Measurements from ENCODE around the gene ETAA1.

The ETAA1 gene

DNA sequence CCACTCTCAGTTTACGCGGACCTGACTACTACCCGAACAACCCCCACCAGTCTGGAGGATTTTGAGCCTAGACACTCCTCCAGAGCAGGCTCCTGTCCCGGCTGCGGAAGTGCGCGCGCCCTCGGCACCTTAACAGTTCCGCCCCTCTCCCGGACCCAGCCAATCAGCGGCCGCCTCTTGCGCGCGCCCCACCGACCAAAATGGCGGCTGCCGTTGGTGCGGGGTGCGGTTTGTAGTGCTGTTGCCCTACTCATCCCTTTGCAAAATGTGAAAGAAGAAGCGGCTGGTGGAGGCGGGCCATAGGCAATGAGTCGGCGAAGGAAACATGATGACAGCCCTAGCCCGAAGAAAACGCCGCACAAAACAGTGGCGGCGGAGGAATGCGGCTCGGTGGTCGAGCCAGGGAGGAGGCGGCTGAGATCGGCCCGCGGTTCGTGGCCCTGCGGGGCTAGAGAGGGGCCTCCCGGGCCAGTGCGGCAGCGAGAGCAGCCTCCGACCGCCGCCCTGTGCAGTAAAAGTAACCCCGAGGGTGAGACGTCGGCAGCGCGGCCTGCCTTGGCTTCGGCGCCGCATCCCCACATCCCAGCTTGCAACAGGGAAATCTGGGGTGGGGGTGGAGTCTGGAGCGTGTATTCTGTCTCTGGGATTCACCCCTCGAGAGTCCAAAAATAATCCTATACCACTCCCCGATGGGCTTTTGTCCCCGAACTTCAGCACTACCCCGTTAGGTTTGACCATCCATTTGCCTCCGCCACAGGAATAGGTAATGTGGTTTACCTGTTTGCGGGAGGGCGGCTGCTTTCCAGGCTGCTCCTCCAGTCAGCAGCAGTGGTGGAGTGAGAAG, at the start of gene ETAA1:
TSS of gene ETAA1 (plus strand) at position 191 of the 844 bp plus-strand sequence. CDS start at position 307, 116 bp downstream.
- H3K4me3 ChIP-seq, result peak within 1 kb of the TSS; percentile 97
- TF ChIP-seq, protein P1, sequence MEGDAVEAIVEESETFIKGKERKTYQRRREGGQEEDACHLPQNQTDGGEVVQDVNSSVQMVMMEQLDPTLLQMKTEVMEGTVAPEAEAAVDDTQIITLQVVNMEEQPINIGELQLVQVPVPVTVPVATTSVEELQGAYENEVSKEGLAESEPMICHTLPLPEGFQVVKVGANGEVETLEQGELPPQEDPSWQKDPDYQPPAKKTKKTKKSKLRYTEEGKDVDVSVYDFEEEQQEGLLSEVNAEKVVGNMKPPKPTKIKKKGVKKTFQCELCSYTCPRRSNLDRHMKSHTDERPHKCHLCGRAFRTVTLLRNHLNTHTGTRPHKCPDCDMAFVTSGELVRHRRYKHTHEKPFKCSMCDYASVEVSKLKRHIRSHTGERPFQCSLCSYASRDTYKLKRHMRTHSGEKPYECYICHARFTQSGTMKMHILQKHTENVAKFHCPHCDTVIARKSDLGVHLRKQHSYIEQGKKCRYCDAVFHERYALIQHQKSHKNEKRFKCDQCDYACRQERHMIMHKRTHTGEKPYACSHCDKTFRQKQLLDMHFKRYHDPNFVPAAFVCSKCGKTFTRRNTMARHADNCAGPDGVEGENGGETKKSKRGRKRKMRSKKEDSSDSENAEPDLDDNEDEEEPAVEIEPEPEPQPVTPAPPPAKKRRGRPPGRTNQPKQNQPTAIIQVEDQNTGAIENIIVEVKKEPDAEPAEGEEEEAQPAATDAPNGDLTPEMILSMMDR (IDR thresholded peaks at IDR 0.05), result no peak
- H3K27ac ChIP-seq, result peak within 1 kb of the TSS; percentile 90 to 97
- peak; percentile 93 for DNase-seq (ENCODE audit: low spot score)

DNA sequence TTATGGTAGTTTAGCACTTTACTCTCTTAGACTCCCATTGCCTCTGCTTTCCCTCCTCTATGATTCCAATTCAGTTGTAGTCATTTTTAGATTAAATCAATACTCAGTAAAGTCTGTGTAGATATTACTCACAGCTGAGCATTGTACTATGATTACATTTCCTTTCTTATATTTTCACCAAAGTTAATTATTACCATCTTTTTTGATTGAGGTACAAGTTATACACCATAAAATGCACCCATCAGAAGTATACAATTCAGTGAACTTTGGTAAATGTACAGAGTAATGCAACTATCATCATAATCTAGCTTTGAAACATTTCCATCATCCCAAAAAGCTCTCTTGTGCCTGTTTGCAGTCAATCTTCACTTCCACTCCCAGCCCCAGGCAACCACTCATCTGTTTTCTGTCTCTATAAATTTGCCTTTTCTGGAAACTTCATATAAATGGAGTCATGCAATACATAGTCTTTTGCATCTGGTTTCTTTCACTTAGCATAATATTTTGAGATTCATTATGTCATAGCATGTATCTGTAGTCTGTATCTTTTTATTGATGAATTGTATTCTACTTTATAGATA, 30.2 kb upstream of the ETAA1 start:
- no peak overlapping the region for H3K4me3 ChIP-seq
- H3K27ac ChIP-seq, result no peak overlapping the region
- DNase-seq (ENCODE audit: low spot score), result no peak
- TF ChIP-seq, protein P1 (IDR thresholded peaks at IDR 0.05), result no peak

DNA sequence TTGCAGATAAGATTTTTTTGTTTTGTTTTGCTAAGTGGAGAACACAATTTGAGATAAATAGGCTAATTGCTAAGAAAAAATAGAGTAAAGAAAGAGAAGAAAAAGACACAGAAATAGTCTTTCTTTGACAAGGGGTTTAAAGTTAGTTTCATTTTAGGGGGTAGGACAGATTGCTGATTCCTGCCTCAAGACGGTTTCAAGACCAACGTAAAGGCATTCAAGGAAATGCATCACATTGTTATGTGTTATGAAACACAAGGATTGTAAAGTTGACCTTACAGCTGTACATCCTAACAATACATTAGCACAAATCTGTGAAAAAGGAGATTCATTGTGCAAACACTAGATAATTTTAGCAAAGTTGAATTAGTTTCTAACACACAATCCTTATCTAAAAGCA, 22.7 kb upstream of the ETAA1 start:
- Histone ChIP-seq H3K27ac (no peak overlapping the region), H3K4me3 (peak overlapping the region; percentile 42)
- TF ChIP-seq, protein P1 (IDR thresholded peaks at IDR 0.05), result no peak
- no peak for DNase-seq (ENCODE audit: low spot score)

DNA sequence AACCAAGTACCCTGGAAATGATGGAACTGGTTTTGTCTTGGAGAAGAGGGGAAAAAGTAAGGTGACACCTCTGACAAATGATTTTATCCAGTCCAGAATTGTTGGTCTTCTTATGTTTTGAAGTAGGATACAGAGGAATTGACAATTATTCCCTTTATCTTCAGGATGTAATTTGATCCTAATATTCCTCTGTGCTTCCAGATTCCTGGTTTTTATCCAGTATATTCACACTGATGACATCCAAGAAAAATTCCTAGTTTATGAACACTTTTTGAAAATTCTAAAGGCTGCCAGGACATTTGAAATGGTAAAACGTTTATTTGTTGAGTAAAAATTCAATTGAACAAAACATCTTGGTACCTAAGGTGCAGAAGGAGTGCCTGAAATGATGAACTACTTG, 22.2 kb upstream of the ETAA1 start:
- DNase-seq (ENCODE audit: low spot score), result no peak
- TF ChIP-seq, protein P1 (IDR thresholded peaks at IDR 0.05), result no peak
- H3K27ac ChIP-seq, result no peak overlapping the region
- peak overlapping the region; percentile 42 for H3K4me3 ChIP-seq

DNA sequence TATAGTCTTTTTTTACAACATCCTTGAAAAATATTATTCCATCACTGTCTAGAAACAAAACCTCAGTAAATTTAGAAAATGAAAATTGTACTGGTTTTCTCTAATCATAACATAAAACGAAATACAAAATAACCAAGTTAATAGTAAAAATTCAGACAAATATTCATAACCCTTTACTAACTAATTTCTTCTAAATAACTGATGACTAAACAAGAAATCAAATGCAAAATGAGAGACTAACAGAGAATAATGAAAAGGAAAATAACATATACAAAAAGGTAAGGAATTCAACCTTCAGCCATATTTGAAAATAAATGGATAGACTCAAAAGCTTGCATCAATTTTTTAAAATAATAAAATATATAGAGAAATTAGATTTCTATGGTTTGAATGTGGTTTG, 18.6 kb upstream of the ETAA1 start:
- Histone ChIP-seq H3K4me3 (no peak overlapping the region), H3K27ac (no peak overlapping the region)
- TF ChIP-seq, protein P1 (IDR thresholded peaks at IDR 0.05), result no peak
- no peak for DNase-seq (ENCODE audit: low spot score)

DNA sequence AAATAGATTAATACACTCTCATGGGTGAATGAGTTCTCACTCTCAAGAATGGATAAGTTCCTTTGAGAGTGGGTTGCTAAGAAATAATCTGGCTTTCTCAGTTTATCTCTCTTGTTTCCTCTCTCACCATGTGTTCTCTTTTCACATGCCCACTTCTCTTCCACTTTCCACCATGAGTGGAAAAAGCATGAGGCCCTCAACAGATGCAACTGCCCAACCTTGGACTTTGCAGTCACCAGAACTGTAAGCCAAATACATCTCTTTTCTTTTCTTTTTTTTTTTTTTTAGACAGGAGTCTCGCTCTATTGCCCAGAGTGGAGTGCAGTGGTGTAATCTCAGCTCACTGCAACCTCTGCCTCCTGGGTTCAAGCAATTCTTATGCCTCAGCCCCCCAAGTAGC, 18.1 kb upstream of the ETAA1 start:
- no peak for DNase-seq (ENCODE audit: low spot score)
- H3K27ac ChIP-seq, result no peak overlapping the region
- TF ChIP-seq, protein P1 (IDR thresholded peaks at IDR 0.05), result no peak
- no peak overlapping the region for H3K4me3 ChIP-seq

Data from coronary artery (tissue), 2 donors.